Endothelial cell of hepatic sinusoid (primary cell): ENCODE results near the gene EIF4G3.

ENCODE experiments used
- in situ Hi-C: cut with HindIII; loops from 2 replicates; pipeline ENCODE4 v1.10.0; 2017; ENCODE audit warnings: low sequenced_read_pairs

The EIF4G3 gene

GRCh38 chr1:21003281-21004045, 173.2 kb downstream of the EIF4G3 start:
- in situ Hi-C loops: loop anchor here (5.0 kb wide), 2 partner anchors 44 to 91 kb away; no protein-coding TSS in a partner anchor

GRCh38 chr1:21001042-21001441, 175.7 kb downstream of the EIF4G3 start:
- in situ Hi-C loops: loop anchor here (5.0 kb wide), 2 partner anchors 46 to 89 kb away; no protein-coding TSS in a partner anchor

- in situ Hi-C loops: loop anchor here (5.0 kb wide), 2 partner anchors 47 to 88 kb away; no protein-coding TSS in a partner anchor
Observed at GRCh38 chr1:21000245-21000594, 176.5 kb downstream of the EIF4G3 start.

- in situ Hi-C loops: loop anchor here (5.0 kb wide), 2 partner anchors 48 to 87 kb away; no protein-coding TSS in a partner anchor
Observed at GRCh38 chr1:20999525-21000244, 177.0 kb downstream of the EIF4G3 start.

- in situ Hi-C loops: no loop called here
Observed at GRCh38 chr1:20998826-20999225, 177.9 kb downstream of the EIF4G3 start.

- in situ Hi-C loops: no loop called here
Observed at GRCh38 chr1:20997602-20998224, 179.0 kb downstream of the EIF4G3 start.

- in situ Hi-C loops: no loop called here
Observed at GRCh38 chr1:20996554-20996953, 180.1 kb downstream of the EIF4G3 start.

GRCh38 chr1:20993716-20994575, 182.8 kb downstream of the EIF4G3 start:
- in situ Hi-C loops: no loop called here

GRCh38 chr1:20992322-20993056, 184.2 kb downstream of the EIF4G3 start:
- in situ Hi-C loops: no loop called here

GRCh38 chr1:20988943-20989342, 187.8 kb downstream of the EIF4G3 start:
- in situ Hi-C loops: loop anchor here (5.0 kb wide), 1 partner anchor 42 kb away; no protein-coding TSS in a partner anchor

- in situ Hi-C loops: loop anchor here (5.0 kb wide), 1 partner anchor 41 kb away; no protein-coding TSS in a partner anchor
Observed at GRCh38 chr1:20987831-20988825, 188.6 kb downstream of the EIF4G3 start.

GRCh38 chr1:20983297-20983889, 193.3 kb downstream of the EIF4G3 start:
- in situ Hi-C loops: no loop called here

GRCh38 chr1:20982316-20982715, 194.4 kb downstream of the EIF4G3 start:
- in situ Hi-C loops: no loop called here

- in situ Hi-C loops: no loop called here
Observed at GRCh38 chr1:20981915-20982314, 194.8 kb downstream of the EIF4G3 start.

GRCh38 chr1:20980051-20980450, 196.6 kb downstream of the EIF4G3 start:
- in situ Hi-C loops: no loop called here

- in situ Hi-C loops: no loop called here
Observed at GRCh38 chr1:20978413-20978812, 198.3 kb downstream of the EIF4G3 start.

- in situ Hi-C loops: no loop called here
Observed at GRCh38 chr1:20975668-20976067, 201.0 kb downstream of the EIF4G3 start.

GRCh38 chr1:20974951-20975350, 201.7 kb downstream of the EIF4G3 start:
- in situ Hi-C loops: no loop called here
